Measurements from ENCODE around the gene LIM2.

LIM2 gene

DNA sequence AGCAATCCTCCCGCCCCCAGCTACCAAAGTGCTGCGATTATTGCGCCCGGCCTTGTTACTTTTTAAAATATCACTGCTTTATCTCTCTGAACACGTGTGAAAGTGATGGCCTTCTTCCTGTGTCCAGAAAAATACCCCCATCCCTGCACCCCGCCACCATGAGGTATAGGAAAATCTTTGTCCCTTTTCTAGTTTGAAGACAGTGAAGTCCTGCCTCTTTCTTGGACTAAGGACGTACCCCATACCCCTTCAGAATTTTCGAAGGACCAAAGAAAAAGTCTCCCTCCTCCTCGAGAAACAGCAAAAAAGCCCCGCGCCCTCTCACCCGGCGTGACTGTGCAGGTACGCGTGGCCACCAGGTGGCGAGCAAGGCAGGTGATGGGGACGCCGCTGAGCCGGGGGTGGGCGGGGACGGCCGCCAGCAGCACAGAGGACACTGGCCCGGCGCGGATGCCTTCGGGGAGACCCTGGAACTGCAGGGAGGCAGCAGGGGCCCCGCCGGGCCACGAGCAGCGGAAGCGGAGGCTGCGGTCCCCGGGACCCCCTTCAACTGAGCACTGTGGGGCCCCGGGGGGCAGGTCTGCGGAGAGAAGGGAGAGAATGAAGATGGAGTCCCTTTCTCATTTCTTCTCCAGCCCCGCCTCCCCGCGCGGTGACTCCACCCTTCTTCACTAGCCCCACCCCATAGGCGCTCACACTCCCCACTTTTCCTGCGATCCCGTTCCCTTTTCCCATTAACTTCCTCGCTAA lies 49.0 kb downstream of the LIM2 start:
- FAIRE-seq (no peak), DNase-seq (ENCODE audit: insufficient read length, low spot score) (peak; percentile 90)
- TF ChIP-seq, protein P1, sequence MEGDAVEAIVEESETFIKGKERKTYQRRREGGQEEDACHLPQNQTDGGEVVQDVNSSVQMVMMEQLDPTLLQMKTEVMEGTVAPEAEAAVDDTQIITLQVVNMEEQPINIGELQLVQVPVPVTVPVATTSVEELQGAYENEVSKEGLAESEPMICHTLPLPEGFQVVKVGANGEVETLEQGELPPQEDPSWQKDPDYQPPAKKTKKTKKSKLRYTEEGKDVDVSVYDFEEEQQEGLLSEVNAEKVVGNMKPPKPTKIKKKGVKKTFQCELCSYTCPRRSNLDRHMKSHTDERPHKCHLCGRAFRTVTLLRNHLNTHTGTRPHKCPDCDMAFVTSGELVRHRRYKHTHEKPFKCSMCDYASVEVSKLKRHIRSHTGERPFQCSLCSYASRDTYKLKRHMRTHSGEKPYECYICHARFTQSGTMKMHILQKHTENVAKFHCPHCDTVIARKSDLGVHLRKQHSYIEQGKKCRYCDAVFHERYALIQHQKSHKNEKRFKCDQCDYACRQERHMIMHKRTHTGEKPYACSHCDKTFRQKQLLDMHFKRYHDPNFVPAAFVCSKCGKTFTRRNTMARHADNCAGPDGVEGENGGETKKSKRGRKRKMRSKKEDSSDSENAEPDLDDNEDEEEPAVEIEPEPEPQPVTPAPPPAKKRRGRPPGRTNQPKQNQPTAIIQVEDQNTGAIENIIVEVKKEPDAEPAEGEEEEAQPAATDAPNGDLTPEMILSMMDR (IDR thresholded peaks at IDR 0.05; ENCODE audit: insufficient read depth, missing control alignments): peak; percentile 66

DNA sequence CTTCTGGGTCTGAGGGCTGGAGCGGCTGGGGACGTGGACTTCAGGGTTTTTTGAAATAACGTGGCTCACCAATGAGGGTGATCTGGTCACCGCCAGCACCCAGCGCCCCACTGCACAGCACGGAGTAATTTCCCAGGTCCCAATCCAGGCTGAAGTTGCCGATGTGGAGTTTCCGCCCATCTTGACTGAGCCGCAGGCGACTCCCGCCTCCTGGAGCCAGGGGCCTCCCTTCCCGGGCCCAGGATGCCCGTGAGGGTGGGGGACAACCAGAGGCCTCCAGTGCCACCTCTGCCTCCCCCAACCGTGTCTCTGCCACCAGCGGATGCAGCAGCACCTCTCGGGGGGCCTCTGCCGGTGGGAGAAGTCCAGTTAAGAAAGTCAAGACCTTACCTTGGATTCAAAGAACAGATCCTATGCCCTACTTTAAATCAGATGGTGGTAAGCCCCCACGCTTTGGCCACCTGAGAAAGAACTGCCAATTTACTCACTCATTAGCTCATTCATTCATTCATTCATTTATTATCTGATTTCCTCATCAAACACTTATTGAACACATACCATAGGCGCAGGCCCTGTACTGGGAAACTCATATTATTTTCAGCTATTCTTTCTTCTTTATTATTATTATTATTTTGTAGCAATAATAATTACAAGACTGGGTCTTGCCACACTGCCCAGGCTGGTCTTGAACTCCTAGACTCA lies 49.8 kb downstream of the LIM2 start:
- TF ChIP-seq, protein P1 (IDR thresholded peaks at IDR 0.05; ENCODE audit: insufficient read depth, missing control alignments): no peak
- DNase-seq (ENCODE audit: insufficient read length, low spot score) (no peak), FAIRE-seq (no peak)

DNA sequence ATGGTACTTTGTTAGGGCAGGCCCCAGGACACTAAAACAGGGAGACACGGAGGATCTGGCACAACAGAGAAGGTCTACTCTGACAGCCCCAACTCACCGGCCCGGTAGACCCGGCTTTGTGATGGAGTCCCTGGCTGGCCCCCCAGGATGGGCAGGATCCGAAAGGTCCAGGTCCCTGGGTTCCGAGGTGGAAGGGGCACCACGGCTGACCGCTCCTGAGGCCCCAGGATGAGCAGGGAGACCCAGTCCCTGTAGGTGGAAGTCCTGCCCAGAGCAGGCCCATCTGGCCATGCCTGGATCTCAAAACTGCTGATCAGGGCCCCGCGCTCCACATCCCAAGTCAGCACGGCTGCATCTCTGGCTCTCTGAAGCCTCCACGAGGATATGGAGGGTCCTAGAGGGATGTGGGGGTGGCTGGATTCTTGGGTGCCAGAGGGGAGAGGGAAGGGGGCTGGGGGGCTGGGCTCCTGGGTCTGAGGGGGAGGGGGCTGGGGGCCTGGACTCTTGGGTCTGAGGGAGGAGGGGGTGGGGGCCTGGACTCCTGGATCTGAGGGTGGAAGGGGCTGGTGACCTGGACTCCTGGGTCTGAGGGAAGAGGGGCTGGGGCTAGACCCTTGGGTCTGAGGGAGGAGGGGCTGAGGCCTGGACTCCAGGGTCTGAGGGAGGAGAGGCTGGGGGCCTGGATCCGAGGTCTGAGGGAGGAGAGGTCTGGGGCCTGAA lies 50.5 kb downstream of the LIM2 start:
- TF ChIP-seq, protein P1 (IDR thresholded peaks at IDR 0.05; ENCODE audit: insufficient read depth, missing control alignments): no peak
- no peak for FAIRE-seq
- DNase-seq (ENCODE audit: insufficient read length, low spot score): no peak

DNA sequence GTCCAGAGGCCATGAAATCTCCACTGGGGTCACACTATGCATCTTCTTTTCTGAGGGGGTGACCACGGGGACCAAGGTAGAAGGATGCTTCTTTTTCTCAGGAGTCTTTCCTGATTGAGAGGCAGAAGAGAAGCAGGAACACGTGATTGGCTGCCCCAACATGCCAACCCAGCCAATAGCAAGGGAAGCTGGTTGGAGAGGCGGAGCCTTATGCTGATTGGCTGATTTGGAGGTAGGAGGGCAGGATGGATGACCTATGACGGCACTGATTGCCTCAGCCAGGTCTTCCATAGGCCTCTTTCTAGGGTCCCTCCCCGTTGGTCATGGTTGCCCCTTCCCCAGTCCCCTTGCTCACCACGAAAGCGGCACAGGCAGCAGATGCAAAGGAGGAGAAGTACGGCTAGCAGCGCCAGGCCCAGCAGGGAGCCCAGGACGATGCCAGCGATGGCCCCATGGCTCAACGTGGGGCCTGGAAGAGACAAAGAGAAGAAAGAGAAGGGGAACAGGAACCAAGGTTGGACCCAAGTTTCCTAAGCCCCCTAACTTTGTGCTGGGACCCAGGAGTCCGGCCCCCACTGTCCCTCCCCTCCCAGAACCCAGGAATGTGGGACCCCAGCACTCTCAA lies 53.8 kb downstream of the LIM2 start:
- TF ChIP-seq, protein P1 (IDR thresholded peaks at IDR 0.05; ENCODE audit: insufficient read depth, missing control alignments): no peak
- no peak for FAIRE-seq
- DNase-seq (ENCODE audit: insufficient read length, low spot score): no peak

DNA sequence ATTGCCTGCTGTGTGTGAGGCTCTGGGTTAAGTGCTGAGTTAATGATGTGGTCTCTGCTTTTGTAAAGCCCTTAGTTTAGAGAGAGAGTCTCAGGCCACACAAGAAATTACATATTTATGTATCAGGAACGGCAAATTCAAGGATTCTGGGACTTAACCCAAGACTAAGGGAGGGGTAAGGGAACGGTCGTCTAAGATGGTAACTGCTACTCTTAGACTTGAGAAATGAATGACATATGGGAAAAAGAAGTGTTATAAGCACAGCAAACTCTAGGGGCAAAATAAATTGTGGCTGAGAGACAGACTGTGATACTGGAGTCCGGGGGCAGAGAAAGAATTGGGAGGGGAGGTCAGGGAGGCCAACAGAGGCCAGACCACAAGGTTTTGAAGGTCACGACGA lies 56.1 kb downstream of the LIM2 start:
- FAIRE-seq (no peak), DNase-seq (ENCODE audit: insufficient read length, low spot score) (no peak)
- TF ChIP-seq, protein P1 (IDR thresholded peaks at IDR 0.05; ENCODE audit: insufficient read depth, missing control alignments): no peak

DNA sequence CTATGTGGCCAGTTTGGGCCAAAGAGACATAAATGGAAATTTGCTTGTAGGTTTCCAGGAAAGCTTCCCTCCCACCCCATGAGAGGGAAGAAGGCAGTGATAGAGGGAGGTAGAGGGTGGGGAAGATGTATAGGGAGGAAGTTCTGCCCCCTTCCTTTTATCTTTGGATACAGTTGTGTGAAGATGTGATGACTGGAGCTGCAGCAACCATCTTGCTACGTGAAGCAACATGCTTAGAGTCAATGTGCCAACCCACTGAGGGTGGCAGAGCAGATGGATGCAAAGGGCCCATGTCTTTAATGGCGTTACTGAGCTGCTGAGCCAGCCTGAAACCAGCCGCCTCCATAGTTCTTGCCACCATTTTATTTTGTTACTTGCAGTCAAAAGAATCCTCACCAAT lies 56.6 kb downstream of the LIM2 start:
- TF ChIP-seq, protein P1 (IDR thresholded peaks at IDR 0.05; ENCODE audit: insufficient read depth, missing control alignments): no peak
- no peak for DNase-seq (ENCODE audit: insufficient read length, low spot score)
- FAIRE-seq: no peak
